SK-N-SH (cell line): ENCODE data around the gene IARS2. TPM values are rescaled to one million over a fixed set of nuclear protein-coding genes. Genes with fewer than 3 reads are reported as not detected.

Experiments
- CTCF ChIA-PET: fragments of 300-600, 350-600 bp; formaldehyde crosslinking; extraction: SDS; loops from one replicate; lab custom pipeline; 2021; lab: Yijun Ruan, JAX
- POLR2A ChIA-PET: fragments of 350-600 bp; sonication (Branson Sonifier 250); formaldehyde crosslinking; extraction: SDS; loops from one replicate; lab custom pipeline; 2020; ENCODE audit warnings: antibody characterized with exemption, inconsistent platforms; lab: Yijun Ruan, JAX
- DNase-seq: peaks from one replicate; pipeline ENCODE4 v3.0.0; 2012
- H2AFZ ChIP-seq: fragments of 200-600 bp; sonication (generic); 2 replicates; pipeline ENCODE4 v1.8.1; 2016; ENCODE audit warnings: antibody characterized with exemption, mild to moderate bottlenecking, low read depth
- H3F3A ChIP-seq: fragments of 200-600 bp; sonication (generic); replicated peaks from 2 replicates; pipeline ENCODE3; 2016; ENCODE audit warnings: antibody characterized with exemption, mild to moderate bottlenecking; ENCODE audit not compliant: insufficient read depth
- H3K27ac ChIP-seq, 2 experiments: fragments of 200-500 bp in 1 of 2; fragments of 200-600 bp in 1 of 2; sonication (Bioruptor generic) in 1 of 2; sonication (generic), shearing (Covaris generic) in 1 of 2; 2 replicates each; pipeline versions ENCODE4 v1.5.1 to v1.6.1; 2014 to 2016; ENCODE audit warnings: low read depth in 2 of 2, inconsistent platforms in 1 of 2, low read length in 1 of 2, mild to moderate bottlenecking in 1 of 2, mixed read lengths in 1 of 2
- H3K27me3 ChIP-seq: fragments of 200-600 bp; sonication (generic), shearing (Covaris generic); 2 replicates; pipeline ENCODE4 v1.6.1; 2016; ENCODE audit warnings: mixed run types; ENCODE audit not compliant: insufficient read depth
- H3K36me3 ChIP-seq, 2 experiments: fragments of 200-500 bp in 1 of 2; fragments of 200-600 bp in 1 of 2; sonication (Bioruptor generic) in 1 of 2; sonication (generic) in 1 of 2; replicated peaks in 1 of 2; 2 replicates each; pipeline versions ENCODE3 to v1.5.1; 2014 to 2016; ENCODE audit warnings: low read length in 1 of 2, mild to moderate bottlenecking in 1 of 2; ENCODE audit not compliant: insufficient read depth in 2 of 2, control insufficient read depth in 1 of 2
- H3K4me1 ChIP-seq, 2 experiments: fragments of 200-500 bp in 1 of 2; fragments of 200-600 bp in 1 of 2; sonication (Bioruptor generic) in 1 of 2; sonication (generic), shearing (Covaris generic) in 1 of 2; 2 replicates each; pipeline versions ENCODE4 v1.5.1 to v1.6.1; 2014 to 2016; ENCODE audit warnings: low read depth in 1 of 2, low read length in 1 of 2, mixed run types in 1 of 2; ENCODE audit not compliant: insufficient read depth in 2 of 2, control insufficient read depth in 1 of 2
- H3K4me2 ChIP-seq: fragments of 200-600 bp; sonication (generic), shearing (Covaris generic); 2 replicates; pipeline ENCODE4 v1.6.1; 2017; ENCODE audit warnings: mixed run types
- H3K4me3 ChIP-seq, 2 experiments: fragments of 200-500 bp in 1 of 2; fragments of 200-600 bp in 1 of 2; sonication (Bioruptor generic) in 1 of 2; sonication (generic), shearing (Covaris generic) in 1 of 2; 2 replicates each; pipeline versions ENCODE4 v1.5.1 to v1.8.1; 2014 to 2016; ENCODE audit warnings: low read depth in 2 of 2, inconsistent platforms in 1 of 2, low read length in 1 of 2, mild to moderate bottlenecking in 1 of 2, mixed read lengths in 1 of 2, moderate library complexity in 1 of 2
- H3K79me2 ChIP-seq: fragments of 200-600 bp; sonication (generic); 2 replicates; pipeline ENCODE4 v1.8.1; 2017; ENCODE audit warnings: mild to moderate bottlenecking; ENCODE audit not compliant: insufficient read depth
- H3K9ac ChIP-seq: fragments of 200-600 bp; sonication (generic); 2 replicates; pipeline ENCODE4 v1.6.1; 2017; ENCODE audit warnings: mixed run types
- H3K9me2 ChIP-seq: fragments of 200-600 bp; sonication (generic); 2 replicates; pipeline ENCODE4 v1.6.1; 2017; ENCODE audit warnings: mixed run types
- H3K9me3 ChIP-seq: fragments of 200-600 bp; sonication (generic); 2 replicates; pipeline ENCODE4 v1.6.1; 2017; ENCODE audit warnings: mixed run types, mild to moderate bottlenecking, moderate library complexity
- H4K20me1 ChIP-seq: fragments of 200-600 bp; sonication (generic); 2 replicates; pipeline ENCODE4 v1.6.1; 2017; ENCODE audit warnings: mild to moderate bottlenecking, mixed run types; ENCODE audit not compliant: insufficient read depth
- CTCF ChIP-seq: fragments of 200-600 bp; sonication (generic); IDR thresholded peaks from 2 replicates; pipeline ENCODE4 v1.6.1; 2017; ENCODE audit warnings: antibody characterized with exemption, mild to moderate bottlenecking, moderate library complexity
- ELF1 ChIP-seq: IDR thresholded peaks from 2 replicates; pipeline ENCODE4 v1.4.0; 2012
- EP300 ChIP-seq, 2 experiments: IDR thresholded peaks; 2 replicates each; pipeline versions ENCODE4 v1.4.0 to v1.6.1; 2012; ENCODE audit warnings: borderline replicate concordance in 1 of 2, low read depth in 1 of 2, low read length in 1 of 2
- EZH2phosphoT487 ChIP-seq: fragments of 200-600 bp; sonication (generic); IDR thresholded peaks from 2 replicates; pipeline ENCODE4 v1.6.1; 2017; ENCODE audit warnings: low read depth, mixed run types, mild to moderate bottlenecking, antibody characterized with exemption, moderate library complexity, borderline replicate concordance
- FOXJ3 ChIP-seq: sonication (generic); formaldehyde crosslinking; IDR thresholded peaks from 2 replicates; pipeline ENCODE4 v1.5.1; 2020; ENCODE audit warnings: mild to moderate bottlenecking, missing genetic modification reagents
- GABPA ChIP-seq: IDR thresholded peaks from 2 replicates; pipeline ENCODE4 v1.4.0; 2012; ENCODE audit warnings: low read depth, mild to moderate bottlenecking
- GATA2 ChIP-seq: sonication (generic); formaldehyde crosslinking; IDR thresholded peaks from 2 replicates; pipeline ENCODE4 v1.5.0; 2020; ENCODE audit warnings: mild to moderate bottlenecking, missing genetic modification reagents
- JUND ChIP-seq: IDR thresholded peaks from 2 replicates; pipeline ENCODE4 v1.4.0; 2012
- MAX ChIP-seq: IDR thresholded peaks from 2 replicates; pipeline ENCODE4 v1.4.0; 2012; ENCODE audit warnings: low read depth
- NFIC ChIP-seq: IDR thresholded peaks from 2 replicates; pipeline ENCODE4 v1.4.0; 2012; ENCODE audit warnings: borderline replicate concordance
- PBX3 ChIP-seq: IDR thresholded peaks from 2 replicates; pipeline ENCODE4; 2012
- TAF1 ChIP-seq: IDR thresholded peaks from 2 replicates; pipeline ENCODE4 v1.6.1; 2012; ENCODE audit warnings: low read depth, mild to moderate bottlenecking, low read length, moderate library complexity, borderline replicate concordance
- TCF12 ChIP-seq: IDR thresholded peaks from 2 replicates; pipeline ENCODE4 v1.4.0; 2012
- USF1 ChIP-seq: IDR thresholded peaks from 2 replicates; pipeline ENCODE4 v1.4.0; 2012; ENCODE audit warnings: low read depth, borderline replicate concordance
- YY1 ChIP-seq: IDR thresholded peaks from 2 replicates; pipeline ENCODE4 v1.4.0; 2012; ENCODE audit warnings: low read depth, mild to moderate bottlenecking
- ZBTB33 ChIP-seq: IDR thresholded peaks from 2 replicates; pipeline ENCODE4 v1.4.0; 2012; ENCODE audit warnings: low read depth, borderline replicate concordance
- WGBS: methylation state at CpG from one replicate; pipeline ENCODE4 v1.1.6; 2017; ENCODE audit warnings: low lambda C conversion rate; 5-methylcytosine and 5-hydroxymethylcytosine counted together
- polyA plus RNA-seq, 3 experiments: library from polyadenylated mRNA; depleted of rRNA; stranded (reverse); fragments of >200 nt; gene quantifications; 2 replicates each; pipeline ENCODE4 v1.2.3, GENCODE V29; 2012

Gene IARS2
- polyA plus RNA-seq, 1 of the 3 experiments (the other 2 are of a cell fraction) = 25.7 TPM

GRCh38 chr1:220139966-220140365 is 46.0 kb downstream of the IARS2 start:
- TF ChIP-seq TAF1 = no peak
- TF ChIP-seq YY1 = no peak
- TF ChIP-seq ZBTB33 = no peak
- TF ChIP-seq USF1 = no peak
- TF ChIP-seq NFIC = no peak
- TF ChIP-seq GABPA = no peak
- no peak for TF ChIP-seq GATA2 (CRISPR knock-in tag)
- no peak for TF ChIP-seq EZH2phosphoT487
- TF ChIP-seq PBX3 = no peak
- TF ChIP-seq ELF1 = no peak
- TF ChIP-seq TCF12 = no peak
- no peak for TF ChIP-seq JUND
- no peak for TF ChIP-seq MAX
- no peak for TF ChIP-seq EP300 (IDR thresholded peaks at IDR 0.05; ENCODE audit: borderline replicate concordance in 1 of 2, low read depth in 1 of 2, low read length in 1 of 2)
- no peak for TF ChIP-seq CTCF
- no peak for TF ChIP-seq FOXJ3
- POLR2A ChIA-PET = no interaction called here
- no peak overlapping the region for H3K4me2 ChIP-seq
- WGBS = 96% methylated on average over 6 of the region's 6 CpGs
- H3K9me3 ChIP-seq = no peaks in the 10 kb centered on the region
- CTCF ChIA-PET = interaction anchor here (1.4 kb wide), 1 partner anchor 16 kb away, joined by 4 read pairs; no protein-coding TSS in a partner anchor
- DNase-seq = no peak
- H3K36me3 ChIP-seq = peaks cover 58 to 69% of the 10 kb centered on the region in 2 experiments
- no peaks in the 10 kb centered on the region for H3F3A ChIP-seq
- H4K20me1 ChIP-seq = no peaks in the 10 kb centered on the region
- no peak overlapping the region for H3K27ac ChIP-seq
- H3K27me3 ChIP-seq = no peaks in the 10 kb centered on the region
- no peaks in the 10 kb centered on the region for H3K4me1 ChIP-seq
- no peaks in the 10 kb centered on the region for H3K9me2 ChIP-seq
- no peak overlapping the region for H3K4me3 ChIP-seq
- H3K79me2 ChIP-seq = no peaks in the 10 kb centered on the region
- no peak overlapping the region for H2AFZ ChIP-seq
- no peak overlapping the region for H3K9ac ChIP-seq
